ENCODE data around the gene SLC24A3. TPM values are rescaled to one million over a fixed set of nuclear protein-coding genes. Genes with fewer than 3 reads are reported as not detected.
A peak's percentile ranks its signal among the peaks of the same experiment; 100 is the strongest.

SLC24A3 gene
- total and polyA plus RNA-seq, 2 experiments from 2014 or later: 0.48 to 1.7 TPM

DNA sequence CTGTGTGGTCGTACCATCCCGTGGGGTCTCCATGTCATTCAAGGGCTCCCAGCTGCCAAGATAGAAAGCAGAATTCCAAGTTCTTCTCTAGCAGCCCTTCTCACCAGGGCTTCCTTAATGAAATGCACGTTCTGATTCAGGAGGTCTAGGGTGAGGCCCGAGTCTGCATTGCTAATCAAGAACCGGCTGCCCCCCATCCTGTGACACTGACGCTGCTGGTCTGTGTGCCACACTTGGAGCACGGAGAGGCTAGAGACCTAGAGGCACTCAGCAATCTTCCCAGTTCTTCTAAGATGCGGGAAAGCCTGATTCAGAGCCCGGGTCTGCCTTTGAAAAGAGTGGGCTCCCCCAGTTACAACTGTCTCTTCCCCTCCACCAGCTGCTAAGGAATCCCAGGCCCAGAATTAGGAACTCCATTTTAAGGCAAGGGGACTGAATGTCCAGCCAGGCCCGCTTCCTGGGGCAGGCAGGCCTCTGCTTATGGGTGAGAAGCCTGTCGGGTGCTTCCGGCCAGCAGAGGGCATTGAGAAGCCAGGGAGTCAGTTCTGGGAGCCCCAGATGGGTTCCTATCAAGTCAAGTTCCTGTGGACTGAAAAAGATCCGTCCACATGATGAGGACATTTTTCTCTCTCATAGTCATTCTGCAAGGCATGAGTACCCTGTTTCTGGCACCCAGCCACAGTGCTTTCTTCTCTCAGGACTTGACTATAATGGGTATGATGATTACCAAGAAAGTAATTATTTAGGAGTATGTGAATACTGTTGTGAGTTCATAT, 475.8 kb downstream of the SLC24A3 start:
- Histone ChIP-seq H2AFZ (no peak overlapping the region), H3K27me3 (no peaks in the 10 kb centered on the region), H3K4me1 (ENCODE audit: insufficient read depth) (no peaks in the 10 kb centered on the region), H3K9me3 (ENCODE audit: low read depth) (no peaks in the 10 kb centered on the region), H3K27ac (no peak overlapping the region), H4K20me1 (ENCODE audit: insufficient read depth, poor library complexity, severe bottlenecking) (no peaks in the 10 kb centered on the region), H3K36me3 (replicated peaks; ENCODE audit: insufficient read depth, low read depth) (no peaks in the 10 kb centered on the region), H3K9me2 (replicated peaks; ENCODE audit: insufficient read depth) (no peaks in the 10 kb centered on the region), H3K4me3 (no peak overlapping the region), H3K4me2 (no peak overlapping the region), H3K79me2 (no peaks in the 10 kb centered on the region)
- peak; percentile 83 for DNase-seq (ENCODE audit: low spot score)
- WGBS (ENCODE audit: low lambda C conversion rate, missing lambda C conversion rate): 66% methylated on average over 13 of the region's 13 CpGs
- TF ChIP-seq EZH2 (IDR thresholded peaks at IDR 0.05; ENCODE audit: borderline replicate concordance): no peak
- TF ChIP-seq, protein P1, sequence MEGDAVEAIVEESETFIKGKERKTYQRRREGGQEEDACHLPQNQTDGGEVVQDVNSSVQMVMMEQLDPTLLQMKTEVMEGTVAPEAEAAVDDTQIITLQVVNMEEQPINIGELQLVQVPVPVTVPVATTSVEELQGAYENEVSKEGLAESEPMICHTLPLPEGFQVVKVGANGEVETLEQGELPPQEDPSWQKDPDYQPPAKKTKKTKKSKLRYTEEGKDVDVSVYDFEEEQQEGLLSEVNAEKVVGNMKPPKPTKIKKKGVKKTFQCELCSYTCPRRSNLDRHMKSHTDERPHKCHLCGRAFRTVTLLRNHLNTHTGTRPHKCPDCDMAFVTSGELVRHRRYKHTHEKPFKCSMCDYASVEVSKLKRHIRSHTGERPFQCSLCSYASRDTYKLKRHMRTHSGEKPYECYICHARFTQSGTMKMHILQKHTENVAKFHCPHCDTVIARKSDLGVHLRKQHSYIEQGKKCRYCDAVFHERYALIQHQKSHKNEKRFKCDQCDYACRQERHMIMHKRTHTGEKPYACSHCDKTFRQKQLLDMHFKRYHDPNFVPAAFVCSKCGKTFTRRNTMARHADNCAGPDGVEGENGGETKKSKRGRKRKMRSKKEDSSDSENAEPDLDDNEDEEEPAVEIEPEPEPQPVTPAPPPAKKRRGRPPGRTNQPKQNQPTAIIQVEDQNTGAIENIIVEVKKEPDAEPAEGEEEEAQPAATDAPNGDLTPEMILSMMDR (IDR thresholded peaks at IDR 0.05; ENCODE audit: poor library complexity): peak; percentile 63

DNA sequence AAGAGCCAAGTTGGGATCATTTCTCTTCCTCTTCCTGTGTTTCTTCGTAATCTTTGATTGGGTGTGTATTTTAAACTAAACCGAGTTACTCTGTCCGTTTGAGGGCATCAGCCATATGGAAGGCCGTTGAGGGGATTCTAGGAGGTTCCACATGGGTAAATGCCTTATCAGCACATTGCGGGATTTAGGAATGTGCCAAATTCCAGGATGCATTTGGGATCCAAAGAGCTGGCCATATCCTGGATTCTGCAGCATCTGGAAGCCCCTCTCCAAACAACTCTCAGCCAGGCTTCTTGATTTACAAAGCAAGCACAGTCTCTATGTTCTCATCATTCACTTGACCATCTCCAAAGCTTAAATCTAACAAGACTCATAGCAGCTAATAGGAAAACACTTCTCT, 478.0 kb downstream of the SLC24A3 start:
- no peaks in the 10 kb centered on the region for H3K9me3 ChIP-seq (ENCODE audit: low read depth)
- no peaks in the 10 kb centered on the region for H3K9me2 ChIP-seq (replicated peaks; ENCODE audit: insufficient read depth)
- no peak overlapping the region for H3K27ac ChIP-seq
- H3K4me2 ChIP-seq: no peak overlapping the region
- no peak for TF ChIP-seq EZH2 (IDR thresholded peaks at IDR 0.05; ENCODE audit: borderline replicate concordance)
- TF ChIP-seq, protein P1 (IDR thresholded peaks at IDR 0.05; ENCODE audit: poor library complexity): no peak
- TF ChIP-seq EZH2phosphoT487 (IDR thresholded peaks at IDR 0.05; ENCODE audit: low read depth, severe bottlenecking, unreplicated experiment): no peak
- no peaks in the 10 kb centered on the region for H3K27me3 ChIP-seq
- no peaks in the 10 kb centered on the region for H3K4me1 ChIP-seq (ENCODE audit: insufficient read depth)
- no peaks in the 10 kb centered on the region for H4K20me1 ChIP-seq (ENCODE audit: insufficient read depth, poor library complexity, severe bottlenecking)
- no peak overlapping the region for H3K4me3 ChIP-seq
- H2AFZ ChIP-seq: no peak overlapping the region
- 50% methylated on average over 5 of the region's 5 CpGs for WGBS (ENCODE audit: low lambda C conversion rate, missing lambda C conversion rate)
- DNase-seq (ENCODE audit: low spot score): no peak
- no peaks in the 10 kb centered on the region for H3K36me3 ChIP-seq (replicated peaks; ENCODE audit: insufficient read depth, low read depth)
- H3K79me2 ChIP-seq: no peaks in the 10 kb centered on the region

DNA sequence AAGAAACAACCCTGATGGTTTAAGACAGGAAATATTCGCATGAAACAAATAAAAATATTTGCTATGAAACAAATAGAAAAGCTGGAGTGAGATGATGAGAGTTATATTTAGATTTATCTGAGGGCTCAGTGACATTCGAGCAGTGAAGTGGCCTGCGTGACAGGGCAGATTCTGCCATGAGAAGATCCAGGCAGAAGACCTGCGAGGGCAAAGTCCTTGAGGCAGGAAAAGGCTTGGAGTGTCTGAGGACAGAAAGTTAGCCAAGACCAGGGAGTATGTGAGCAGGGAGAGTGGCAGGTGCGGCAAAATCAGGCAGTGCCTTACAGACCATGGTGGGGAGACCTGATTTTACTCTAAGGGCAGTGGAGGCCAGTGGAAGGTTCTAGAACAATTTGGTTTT, 478.7 kb downstream of the SLC24A3 start:
- 80% methylated on average over 5 of the region's 5 CpGs for WGBS (ENCODE audit: low lambda C conversion rate, missing lambda C conversion rate)
- peak overlapping the region; percentile 15 for H3K27ac ChIP-seq
- DNase-seq (ENCODE audit: low spot score): peak; percentile 32

More for the DNA sequence above, 478.7 kb downstream of the SLC24A3 start:
- no peaks in the 10 kb centered on the region for H3K9me3 ChIP-seq (ENCODE audit: low read depth)
- H2AFZ ChIP-seq: no peak overlapping the region
- no peaks in the 10 kb centered on the region for H4K20me1 ChIP-seq (ENCODE audit: insufficient read depth, poor library complexity, severe bottlenecking)
- H3K4me2 ChIP-seq: no peak overlapping the region
- H3K4me1 ChIP-seq (ENCODE audit: insufficient read depth): no peaks in the 10 kb centered on the region
- no peaks in the 10 kb centered on the region for H3K36me3 ChIP-seq (replicated peaks; ENCODE audit: insufficient read depth, low read depth)
- no peaks in the 10 kb centered on the region for H3K79me2 ChIP-seq
- H3K4me3 ChIP-seq: no peak overlapping the region
- no peaks in the 10 kb centered on the region for H3K9me2 ChIP-seq (replicated peaks; ENCODE audit: insufficient read depth)
- no peak for TF ChIP-seq EZH2phosphoT487 (IDR thresholded peaks at IDR 0.05; ENCODE audit: low read depth, severe bottlenecking, unreplicated experiment)
- TF ChIP-seq, protein P1 (IDR thresholded peaks at IDR 0.05; ENCODE audit: poor library complexity): no peak
- no peak for TF ChIP-seq EZH2 (IDR thresholded peaks at IDR 0.05; ENCODE audit: borderline replicate concordance)
- no peaks in the 10 kb centered on the region for H3K27me3 ChIP-seq
